Uterus (tissue), 4 donors: ENCODE results near the gene LRRC7. TPM values are rescaled to one million over a fixed set of nuclear protein-coding genes. Genes with fewer than 3 reads are reported as not detected.

Source experiments
- DNase-seq, 2 donors: peaks; one replicate each; pipeline ENCODE4 v3.0.0-alpha.2; 2019 to 2020
- H3K27ac ChIP-seq, 2 donors: fragments of 200-600 bp; sonication (generic); 1 replicate in 1 of 2; 2 replicates in 1 of 2; pipeline ENCODE4 v1.5.1; 2016 to 2018
- H3K27me3 ChIP-seq, 2 donors: fragments of 200-600 bp; sonication (generic); one replicate each; pipeline ENCODE4 v1.5.1; 2018 to 2019; ENCODE audit warnings: control low read depth in 1 of 2
- H3K36me3 ChIP-seq, 2 donors: fragments of 200-600 bp; sonication (generic); one replicate each; pipeline ENCODE4 v1.5.1; 2019; ENCODE audit warnings: control low read depth in 1 of 2
- H3K4me1 ChIP-seq, 2 donors: fragments of 200-600 bp; sonication (generic); one replicate each; pipeline ENCODE4 v1.5.1; 2018 to 2019; ENCODE audit warnings: control low read depth in 1 of 2
- H3K4me3 ChIP-seq, 2 donors: fragments of 200-600 bp; sonication (generic); 1 replicate in 1 of 2; 2 replicates in 1 of 2; pipeline ENCODE4 v1.5.1; 2018 to 2019; ENCODE audit warnings: mild to moderate bottlenecking in 1 of 2
- H3K9me3 ChIP-seq, 2 donors: fragments of 200-600 bp; sonication (generic); one replicate each; pipeline ENCODE4 v1.5.1; 2019; ENCODE audit warnings: control low read depth in 1 of 2
- POLR2A ChIP-seq, 2 donors: fragments of 450-650 bp; IDR thresholded peaks; one replicate each; pipeline ENCODE4 v1.6.1; 2016; ENCODE audit warnings: antibody characterized with exemption in 2 of 2, mild to moderate bottlenecking in 1 of 2, moderate library complexity in 1 of 2
- intact Hi-C: fragments of 100-400 bp; cut with DNase I; formaldehyde crosslinking; loops from one replicate; pipeline ENCODE4 v1.15.1; 2023; ENCODE audit warnings: low total_unique reads
- total RNA-seq, 4 donors: library from RNA; depleted of rRNA in 3 of 4; stranded (reverse); fragments of >200 nt in 3 of 4; gene quantifications; one replicate each; pipeline versions ENCODE4 v1.1.0 to v1.2.4, GENCODE V29; 2014 to 2023
- TF ChIP-seq, protein P1 (sequence below), 4 experiments: fragments of 200-600 bp in 2 of 4; fragments of 450-650 bp in 2 of 4; sonication (generic) in 2 of 4; IDR thresholded peaks; one replicate each; pipeline ENCODE4 v1.5.1; 2016 to 2019; ENCODE audit warnings: antibody characterized with exemption in 4 of 4, mild to moderate bottlenecking in 2 of 4, moderate library complexity in 1 of 4
- donor health status: DM: yes; HTN: yes; CAD: no.

LRRC7 gene
- total RNA-seq, 4 donors from 2014 or later: 1.5 to 12.0 TPM; not detected in 2

DNA sequence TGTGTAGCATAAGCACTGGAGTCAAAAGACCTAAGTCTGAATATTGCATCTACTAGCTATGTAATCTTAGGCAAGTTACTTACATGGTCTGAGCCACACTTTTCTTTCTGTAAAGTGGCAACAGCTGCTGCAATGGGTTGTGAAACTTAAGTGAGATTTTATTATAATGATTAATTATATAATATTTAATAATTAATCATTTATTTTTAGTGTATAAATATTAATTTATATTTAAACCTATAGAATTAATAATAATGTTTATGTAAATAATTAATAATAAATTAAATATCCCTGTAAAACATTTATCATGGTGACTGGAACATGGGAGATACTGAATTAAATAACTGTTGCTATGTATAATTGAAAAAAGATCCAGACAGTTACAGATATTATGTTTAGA lies 457.3 kb downstream of the LRRC7 start:
- Histone ChIP-seq H3K27me3 (no peaks in the 10 kb centered on the region), H3K36me3 (no peaks in the 10 kb centered on the region), H3K4me3 (no peak overlapping the region), H3K4me1 (no peaks in the 10 kb centered on the region), H3K27ac (no peak overlapping the region), H3K9me3 (no peaks in the 10 kb centered on the region)
- no peak for DNase-seq
- intact Hi-C loops: no loop called here
- TF ChIP-seq, protein P1, sequence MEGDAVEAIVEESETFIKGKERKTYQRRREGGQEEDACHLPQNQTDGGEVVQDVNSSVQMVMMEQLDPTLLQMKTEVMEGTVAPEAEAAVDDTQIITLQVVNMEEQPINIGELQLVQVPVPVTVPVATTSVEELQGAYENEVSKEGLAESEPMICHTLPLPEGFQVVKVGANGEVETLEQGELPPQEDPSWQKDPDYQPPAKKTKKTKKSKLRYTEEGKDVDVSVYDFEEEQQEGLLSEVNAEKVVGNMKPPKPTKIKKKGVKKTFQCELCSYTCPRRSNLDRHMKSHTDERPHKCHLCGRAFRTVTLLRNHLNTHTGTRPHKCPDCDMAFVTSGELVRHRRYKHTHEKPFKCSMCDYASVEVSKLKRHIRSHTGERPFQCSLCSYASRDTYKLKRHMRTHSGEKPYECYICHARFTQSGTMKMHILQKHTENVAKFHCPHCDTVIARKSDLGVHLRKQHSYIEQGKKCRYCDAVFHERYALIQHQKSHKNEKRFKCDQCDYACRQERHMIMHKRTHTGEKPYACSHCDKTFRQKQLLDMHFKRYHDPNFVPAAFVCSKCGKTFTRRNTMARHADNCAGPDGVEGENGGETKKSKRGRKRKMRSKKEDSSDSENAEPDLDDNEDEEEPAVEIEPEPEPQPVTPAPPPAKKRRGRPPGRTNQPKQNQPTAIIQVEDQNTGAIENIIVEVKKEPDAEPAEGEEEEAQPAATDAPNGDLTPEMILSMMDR (IDR thresholded peaks at IDR 0.05): no peak
- no peak for TF ChIP-seq POLR2A (IDR thresholded peaks at IDR 0.05)

DNA sequence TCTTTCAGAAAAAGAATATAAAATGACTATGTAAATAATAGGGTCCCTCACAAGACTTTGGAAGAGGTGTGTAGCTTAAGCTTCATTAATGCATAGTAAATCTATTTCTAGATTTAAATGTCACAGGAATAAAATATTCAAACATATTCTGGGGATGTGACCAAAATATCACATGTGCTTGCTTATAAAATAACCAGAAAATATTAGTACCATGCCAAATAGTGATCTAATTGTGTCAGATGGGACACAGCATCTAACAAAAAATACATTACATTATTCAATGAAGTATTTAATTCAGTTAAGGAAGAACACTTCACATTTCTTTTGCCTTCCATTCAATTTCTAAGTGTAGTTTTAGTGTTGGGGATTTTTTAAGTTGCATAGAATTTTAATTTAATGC lies 458.1 kb downstream of the LRRC7 start:
- no peak for DNase-seq
- Histone ChIP-seq H3K4me3 (no peak overlapping the region), H3K27me3 (no peaks in the 10 kb centered on the region), H3K27ac (no peak overlapping the region), H3K4me1 (no peaks in the 10 kb centered on the region), H3K36me3 (no peaks in the 10 kb centered on the region), H3K9me3 (no peaks in the 10 kb centered on the region)
- TF ChIP-seq, protein P1 (IDR thresholded peaks at IDR 0.05): no peak
- no peak for TF ChIP-seq POLR2A (IDR thresholded peaks at IDR 0.05)
- intact Hi-C loops: no loop called here

DNA sequence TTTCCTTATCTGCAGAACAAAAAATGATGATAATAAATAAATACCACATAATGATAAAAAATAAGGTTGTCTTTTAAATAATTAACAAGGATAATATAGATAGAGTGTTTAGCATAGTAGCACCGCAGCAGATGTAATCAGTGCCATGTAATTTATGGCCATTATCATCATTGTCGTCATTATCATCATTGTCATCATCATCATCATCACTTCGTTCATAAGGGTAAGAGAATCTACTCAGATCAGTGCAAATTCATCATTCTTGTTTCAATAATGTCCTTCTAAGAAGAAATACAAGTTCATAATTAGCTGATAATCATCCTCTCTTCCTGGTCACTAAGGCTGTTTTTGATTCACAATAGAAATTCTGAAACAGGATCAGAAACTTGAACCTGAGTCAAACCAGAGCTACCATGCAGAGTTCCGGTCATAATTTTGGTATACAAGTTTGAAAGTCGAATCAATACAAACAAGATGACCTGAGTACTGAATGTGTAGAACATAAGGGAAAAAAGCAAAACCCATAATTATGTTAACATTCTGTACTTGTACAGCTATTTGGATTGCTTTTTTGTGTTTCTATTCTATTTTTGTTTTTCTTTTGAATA lies 465.6 kb downstream of the LRRC7 start:
- H3K4me3 ChIP-seq: no peak overlapping the region
- no peak overlapping the region for H3K27ac ChIP-seq
- no peaks in the 10 kb centered on the region for H3K36me3 ChIP-seq
- H3K4me1 ChIP-seq: no peaks in the 10 kb centered on the region
- no peak for DNase-seq
- H3K27me3 ChIP-seq: no peaks in the 10 kb centered on the region
- H3K9me3 ChIP-seq: no peaks in the 10 kb centered on the region
- intact Hi-C loops: no loop called here
- TF ChIP-seq POLR2A (IDR thresholded peaks at IDR 0.05): no peak
- TF ChIP-seq, protein P1 (IDR thresholded peaks at IDR 0.05): no peak

DNA sequence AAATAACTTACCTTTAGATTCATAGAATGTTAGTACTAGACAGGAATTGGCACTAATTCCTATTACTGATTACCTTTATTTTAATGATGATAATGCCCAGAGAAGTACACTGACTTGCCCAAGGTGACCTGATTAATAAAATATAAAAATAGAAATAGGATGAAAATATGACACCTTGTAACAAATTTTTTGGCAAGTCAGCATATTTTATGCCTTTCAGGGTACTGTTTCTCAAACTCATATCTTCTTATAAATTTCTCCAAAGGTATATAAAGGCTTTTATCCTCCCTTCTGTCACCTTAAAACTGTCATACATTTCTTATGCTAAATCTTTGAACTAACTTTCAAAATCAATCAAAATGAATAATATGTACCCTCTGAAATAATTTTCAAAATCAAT lies 466.2 kb downstream of the LRRC7 start:
- no peak for DNase-seq
- H3K27ac ChIP-seq: no peak overlapping the region
- no peaks in the 10 kb centered on the region for H3K27me3 ChIP-seq
- H3K36me3 ChIP-seq: no peaks in the 10 kb centered on the region
- H3K4me3 ChIP-seq: no peak overlapping the region
- no peak for TF ChIP-seq POLR2A (IDR thresholded peaks at IDR 0.05)
- TF ChIP-seq, protein P1 (IDR thresholded peaks at IDR 0.05): no peak
- H3K9me3 ChIP-seq: no peaks in the 10 kb centered on the region
- intact Hi-C loops: no loop called here
- no peaks in the 10 kb centered on the region for H3K4me1 ChIP-seq

DNA sequence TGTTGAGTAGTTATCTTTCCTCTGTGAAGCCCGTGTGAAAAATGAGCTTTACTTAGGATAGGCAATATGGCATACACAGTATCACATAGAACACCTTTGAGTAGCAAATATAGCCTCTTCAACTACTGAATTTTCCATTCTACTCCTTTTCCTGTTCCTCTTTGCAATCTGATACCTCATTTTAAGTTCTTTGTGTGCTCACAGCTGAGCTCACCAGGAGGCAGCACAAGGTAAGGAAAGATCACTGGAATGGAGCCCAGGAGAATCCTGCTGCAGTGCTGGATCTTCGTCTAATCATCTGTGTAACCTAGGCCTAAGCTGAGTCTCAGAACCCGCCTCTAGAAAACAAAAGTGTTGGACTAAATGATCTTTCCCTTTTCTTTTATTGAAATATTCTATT lies 466.7 kb downstream of the LRRC7 start:
- no peak overlapping the region for H3K4me3 ChIP-seq
- TF ChIP-seq POLR2A (IDR thresholded peaks at IDR 0.05): no peak
- TF ChIP-seq, protein P1 (IDR thresholded peaks at IDR 0.05): no peak
- H3K9me3 ChIP-seq: no peaks in the 10 kb centered on the region

More for the DNA sequence above, 466.7 kb downstream of the LRRC7 start:
- Histone ChIP-seq H3K27me3 (no peaks in the 10 kb centered on the region), H3K27ac (no peak overlapping the region), H3K36me3 (no peaks in the 10 kb centered on the region), H3K4me1 (no peaks in the 10 kb centered on the region)
- no peak for DNase-seq
- intact Hi-C loops: no loop called here
